DMS153 treated with DMSO at 0.1 percent for 48 hours (cell line): Measurements from ENCODE around the gene OSBPL7.
"Not testable (repeated sequence)": the region's sequence is repeated elsewhere in the genome, so short reads cannot be mapped to it uniquely, and the experiment has no call there.

Experiments
- DNase-seq: peaks from one replicate; lab custom pipeline; 2025; ENCODE audit not compliant: unreplicated experiment; lab: John Stamatoyannopoulos, UW

OSBPL7 gene

DNA sequence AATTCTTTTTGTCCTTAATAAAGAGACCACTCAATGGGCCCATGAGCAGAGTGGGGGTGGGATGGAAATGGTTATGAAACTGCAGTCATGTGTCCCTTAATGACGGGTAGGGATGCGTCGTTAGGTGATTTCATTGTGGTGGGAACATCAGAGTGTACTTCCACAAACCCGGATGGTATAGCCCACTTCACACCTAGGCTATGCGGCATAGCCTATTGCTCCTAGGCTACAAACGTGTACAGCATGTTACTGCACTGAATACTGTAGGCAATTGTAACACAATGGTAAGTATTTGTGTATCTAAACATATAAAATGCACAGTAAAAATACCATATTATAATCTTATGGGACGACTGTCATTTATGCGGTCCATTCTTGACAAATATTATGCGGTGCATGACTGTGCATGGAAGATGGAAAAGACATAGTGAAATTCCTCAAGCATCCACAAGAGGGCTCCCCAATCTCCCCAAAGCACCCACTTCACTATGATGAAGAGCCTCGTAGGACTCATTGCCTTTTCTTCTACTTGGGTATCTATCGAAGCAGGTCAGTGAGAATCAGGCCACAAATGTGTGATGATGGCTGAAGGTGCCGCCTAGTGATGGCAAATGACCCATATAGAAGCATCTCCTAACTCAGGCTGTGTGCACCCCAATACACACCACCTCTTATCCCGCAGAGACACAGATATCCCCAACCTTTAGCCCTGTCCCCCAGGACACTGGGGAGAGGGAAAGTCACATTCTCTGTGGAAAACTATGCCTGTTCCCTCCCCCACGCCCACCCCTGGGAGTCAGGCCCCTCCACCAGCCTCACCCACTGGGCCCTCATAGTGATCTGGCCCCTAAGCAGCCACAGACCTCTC, 45.0 kb downstream of the OSBPL7 start:
- peak; percentile 14 for DNase-seq

DNA sequence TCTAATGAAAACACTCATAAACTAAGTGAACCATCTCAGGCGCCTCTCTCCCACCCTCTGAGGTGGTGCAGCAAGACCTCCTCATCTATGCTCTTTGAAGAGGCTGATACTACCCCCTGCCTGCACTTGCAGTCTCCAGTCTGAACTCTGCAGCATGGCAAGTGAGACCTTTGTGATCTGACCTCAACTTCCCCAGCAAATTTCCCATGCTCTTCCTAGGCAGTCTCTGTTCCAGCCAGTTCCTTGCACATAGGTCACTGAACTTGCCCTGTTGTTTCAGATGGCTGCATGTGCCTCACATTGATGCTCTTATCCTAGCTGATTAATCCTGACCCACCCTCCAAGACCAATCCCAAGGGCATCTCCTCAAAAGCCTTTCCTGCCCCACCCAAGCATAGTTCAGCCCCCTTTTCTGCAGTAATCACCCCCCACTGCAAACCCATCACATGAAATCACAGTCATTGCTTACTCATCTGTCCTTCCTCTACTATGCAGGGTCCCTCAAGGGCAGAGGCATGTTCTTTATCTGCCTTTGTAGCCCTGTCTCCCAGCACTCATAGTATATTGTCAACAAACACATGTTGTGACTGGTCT, 46.5 kb downstream of the OSBPL7 start:
- no peak for DNase-seq

DNA sequence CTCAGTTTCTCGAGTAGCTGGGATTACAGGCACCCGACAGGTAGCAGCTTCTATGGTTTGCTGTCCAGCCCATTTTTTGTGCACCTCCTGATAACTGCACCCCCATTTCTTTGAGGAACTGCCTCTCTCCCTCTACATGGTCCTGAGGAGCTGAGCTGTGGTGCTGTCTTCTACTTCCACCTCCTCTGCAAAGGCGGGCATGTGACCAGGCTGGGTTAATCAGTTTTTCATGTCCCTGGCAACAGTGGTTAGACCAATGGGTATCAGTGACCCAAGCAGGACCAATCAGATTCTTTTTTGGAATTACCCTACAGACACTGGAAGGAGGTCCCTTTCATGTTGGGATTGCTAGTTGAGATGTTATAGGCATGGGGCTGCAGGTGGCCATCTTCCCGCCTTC, 47.3 kb downstream of the OSBPL7 start:
- no peak for DNase-seq

- not testable (repeated sequence) for DNase-seq
Observed at GRCh38 chr17:47773649-47774048, 47.9 kb downstream of the OSBPL7 start.

DNA sequence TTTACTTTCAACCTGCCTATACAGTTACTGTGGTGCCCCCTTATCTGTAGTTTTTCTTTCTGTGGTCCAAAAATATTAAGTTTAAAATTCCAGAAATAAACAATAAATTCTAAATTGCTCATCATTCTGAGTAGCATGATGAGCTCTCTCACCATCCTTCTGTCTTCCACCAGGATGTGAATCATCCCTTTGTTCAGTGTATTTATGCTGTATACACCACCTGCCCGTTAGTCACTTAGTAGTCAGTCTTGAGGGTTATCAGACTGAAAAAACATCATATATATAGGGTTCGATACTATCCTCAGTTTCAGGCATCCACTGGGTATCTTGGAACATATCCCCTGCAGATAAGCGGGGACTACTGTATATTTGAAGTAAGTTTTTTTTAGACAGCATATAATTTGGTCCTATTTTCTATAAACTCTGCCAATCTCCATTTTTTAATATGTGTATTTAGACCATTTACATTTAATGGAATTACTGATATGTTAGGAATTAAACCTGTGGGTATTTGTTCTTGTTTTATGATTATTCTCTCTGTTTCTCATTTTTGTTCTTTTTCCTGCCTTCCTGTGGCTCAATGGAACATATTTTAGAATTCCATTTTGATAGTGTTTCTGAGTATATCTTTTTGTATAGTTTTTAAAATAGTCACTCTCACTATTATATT, 57.5 kb downstream of the OSBPL7 start:
- DNase-seq = no peak

DNA sequence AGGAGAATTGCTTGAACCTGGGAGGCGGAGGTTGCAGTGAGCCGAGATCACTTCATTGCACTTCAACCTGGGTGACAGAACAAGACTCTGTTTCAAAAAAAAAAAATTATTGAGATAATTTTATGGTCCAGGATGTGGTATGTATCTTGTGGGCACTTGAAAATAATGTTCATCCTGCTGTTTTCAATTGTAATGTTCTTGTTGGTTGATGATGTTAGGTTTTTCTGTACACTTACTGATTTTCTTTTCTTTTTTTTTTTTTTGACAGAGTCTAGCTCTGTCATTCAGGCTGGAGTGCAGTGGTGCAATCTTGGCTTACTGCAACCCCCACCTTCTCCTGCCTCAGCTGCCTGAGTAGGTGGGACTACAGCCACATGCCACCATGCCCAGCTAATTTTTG, 58.9 kb downstream of the OSBPL7 start:
- DNase-seq = no peak

GRCh38 chr17:47760409-47761140, 61.0 kb downstream of the OSBPL7 start:
- DNase-seq = no peak

DNA sequence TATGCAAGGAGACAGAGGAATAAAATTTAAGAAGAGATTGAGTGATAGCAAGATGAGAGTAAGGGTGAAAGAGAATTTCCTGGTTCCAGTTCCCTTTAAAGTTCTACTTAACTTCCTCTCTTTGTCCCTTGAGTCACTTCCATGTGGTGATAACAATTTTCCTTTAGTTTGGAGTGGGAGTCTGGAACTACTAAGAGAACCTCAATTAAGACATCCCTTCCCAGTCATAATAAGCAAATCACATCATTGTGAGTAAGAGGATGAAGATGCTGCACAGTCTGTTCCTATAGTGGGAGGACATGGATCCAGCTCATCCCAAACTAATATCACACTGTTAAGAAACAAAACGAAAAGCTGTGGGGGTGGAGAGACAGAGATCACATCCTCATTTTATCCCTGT, 64.2 kb downstream of the OSBPL7 start:
- no peak for DNase-seq
